ENCODE results near the gene HNRNPA1.
"Not testable (repeated sequence)": the region's sequence is repeated elsewhere in the genome, so short reads cannot be mapped to it uniquely, and the experiment has no call there.

HNRNPA1 gene

DNA sequence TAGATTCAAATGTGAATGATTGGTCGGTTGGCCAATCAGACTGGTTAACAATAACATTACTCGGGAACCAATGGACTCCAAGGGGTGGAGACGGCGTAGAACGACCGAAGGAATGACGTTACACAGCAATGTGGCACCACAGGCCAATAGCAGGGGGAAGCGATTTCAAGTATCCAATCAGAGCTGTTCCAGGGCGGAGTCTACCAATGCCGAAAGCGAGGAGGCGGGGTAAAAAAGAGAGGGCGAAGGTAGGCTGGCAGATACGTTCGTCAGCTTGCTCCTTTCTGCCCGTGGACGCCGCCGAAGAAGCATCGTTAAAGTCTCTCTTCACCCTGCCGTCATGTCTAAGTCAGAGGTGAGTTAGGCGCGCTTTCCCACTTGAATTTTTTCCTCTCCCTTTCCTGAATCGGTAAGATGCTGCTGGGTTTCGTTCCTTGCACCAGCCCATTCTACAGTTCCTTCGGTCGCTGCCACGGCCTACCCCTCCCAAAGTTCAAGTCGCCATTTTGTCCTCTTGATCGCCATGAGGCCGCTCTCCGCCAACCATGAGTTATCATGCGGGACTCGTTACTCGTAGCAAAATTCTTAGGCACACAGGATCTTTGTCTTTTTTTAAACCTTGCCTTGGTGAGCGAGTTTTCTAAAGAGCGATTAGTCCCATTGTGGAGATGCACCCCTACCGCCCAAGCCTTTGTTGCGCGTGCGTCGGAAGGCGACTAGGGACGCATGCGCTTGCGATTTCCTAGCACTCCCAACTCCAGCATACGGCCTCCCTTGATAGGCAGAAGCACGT is at the start of gene HNRNPA1:
TSS of gene HNRNPA1 (plus strand) at position 259 of the 793 bp plus-strand sequence. CDS start at position 341, 82 bp downstream.
- H3K4me3 ChIP-seq (ENCODE audit: low read length), result peak within 1 kb of the TSS; percentile 98
- no peak for TF ChIP-seq CTCF (IDR thresholded peaks at IDR 0.05; ENCODE audit: insufficient read depth, low read depth, low read length, missing control alignments)
- peak; percentile 100 for DNase-seq (ENCODE audit: low read depth)

DNA sequence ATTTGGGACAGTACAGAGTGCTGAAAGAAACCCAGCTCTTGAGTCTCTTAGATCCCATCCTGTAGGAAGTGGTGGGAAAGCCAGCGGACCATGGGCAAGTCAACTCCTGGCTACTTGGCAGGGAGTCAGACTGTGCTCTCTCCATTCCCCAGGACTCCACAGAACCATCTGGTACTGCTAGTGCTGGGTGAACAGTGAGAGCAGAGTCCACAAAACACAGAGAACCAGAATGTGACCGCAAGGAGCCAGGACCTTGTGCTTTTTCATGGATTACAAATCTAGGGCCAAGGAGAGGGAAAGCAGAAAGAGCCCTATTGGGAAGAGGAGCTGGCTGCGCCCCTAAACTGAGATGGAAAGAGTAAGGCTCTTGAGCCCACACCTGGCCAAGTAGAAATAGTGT is 49.3 kb upstream of the HNRNPA1 start:
- not testable (repeated sequence) for H3K4me3 ChIP-seq (ENCODE audit: low read length); DNase-seq (ENCODE audit: low read depth)

- H3K4me3 ChIP-seq (ENCODE audit: low read length), result no peak overlapping the region
- no peak for TF ChIP-seq CTCF (IDR thresholded peaks at IDR 0.05; ENCODE audit: insufficient read depth, low read depth, low read length, missing control alignments)
- no peak for DNase-seq (ENCODE audit: low read depth)
These were observed 47.7 kb upstream of the HNRNPA1 start for GRCh38 chr12:54232790-54233189.

- TF ChIP-seq CTCF (IDR thresholded peaks at IDR 0.05; ENCODE audit: insufficient read depth, low read depth, low read length, missing control alignments), result no peak
- H3K4me3 ChIP-seq (ENCODE audit: low read length), result no peak overlapping the region
- DNase-seq (ENCODE audit: low read depth), result no peak
These were observed 42.0 kb upstream of the HNRNPA1 start for GRCh38 chr12:54238531-54238930.

GRCh38 chr12:54239620-54240019 is 40.9 kb upstream of the HNRNPA1 start:
- H3K4me3 ChIP-seq (ENCODE audit: low read length), result no peak overlapping the region

DNA sequence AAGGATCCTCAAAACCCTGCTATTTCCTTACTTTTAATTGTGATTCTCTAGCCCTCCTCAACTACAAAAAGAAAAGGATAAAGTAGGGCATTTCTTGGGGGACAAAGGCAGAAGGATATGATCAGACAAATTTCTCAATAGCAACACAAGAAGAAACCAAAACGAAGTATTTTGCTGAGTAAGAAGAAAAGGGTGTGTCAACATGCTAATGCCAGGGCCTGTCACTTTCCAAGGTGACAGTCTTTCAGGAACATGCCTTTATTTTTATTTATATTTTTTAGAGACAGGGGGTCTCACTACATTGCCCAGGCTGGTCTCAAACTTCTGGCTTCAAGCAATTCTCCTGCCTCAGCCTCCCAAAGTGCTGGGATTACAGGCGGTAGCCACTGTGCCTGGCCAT is 40.4 kb upstream of the HNRNPA1 start:
- H3K4me3 ChIP-seq (ENCODE audit: low read length), result no peak overlapping the region
- no peak for TF ChIP-seq CTCF (IDR thresholded peaks at IDR 0.05; ENCODE audit: insufficient read depth, low read depth, low read length, missing control alignments)
- no peak for DNase-seq (ENCODE audit: low read depth)

More at GRCh38 chr12:54239620-54240019, 40.9 kb upstream of the HNRNPA1 start:
- TF ChIP-seq CTCF (IDR thresholded peaks at IDR 0.05; ENCODE audit: insufficient read depth, low read depth, low read length, missing control alignments), result no peak
- no peak for DNase-seq (ENCODE audit: low read depth)

GRCh38 chr12:54240971-54241588 is 39.4 kb upstream of the HNRNPA1 start:
- no peak for TF ChIP-seq CTCF (IDR thresholded peaks at IDR 0.05; ENCODE audit: insufficient read depth, low read depth, low read length, missing control alignments)
- peak; percentile 78 for DNase-seq (ENCODE audit: low read depth)
- no peak overlapping the region for H3K4me3 ChIP-seq (ENCODE audit: low read length)

Data from epithelial cell of esophagus (primary cell).